Activated naive CD4-positive, alpha-beta T cell treated with anti-CD3 and anti-CD28 coated beads, Interleukin-2, amount 10 ng/mL, durations not matched to agents 5 hours and 36 hours (primary cell): ENCODE data around the gene PLEKHG4. TPM values are rescaled to one million over a fixed set of nuclear protein-coding genes. Genes with fewer than 3 reads are reported as not detected.

Source experiments
- total RNA-seq, 2 experiments: library from RNA; stranded (reverse); gene quantifications; one replicate each; pipeline ENCODE4 v1.2.3, GENCODE V29; 2021

PLEKHG4 gene
- 10 to 100 TPM; 20.2 to 20.6 TPM for total RNA-seq

GRCh38 chr16:67279296-67280089, at the start of gene PLEKHG4:
PLEKHG4 (plus strand) TSS chr16:67279532; CDS start chr16:67280045, 513 bp downstream.

GRCh38 chr16:67247192-67248072, 31.9 kb upstream of the PLEKHG4 start, which contains the start of gene FHOD1:
FHOD1 (minus strand) TSS chr16:67247481; CDS start chr16:67247410, 71 bp downstream.

GRCh38 chr16:67248401-67249177, 30.7 kb upstream of the PLEKHG4 start, which contains the start of gene SLC9A5:
SLC9A5 (plus strand) TSS chr16:67248979; CDS start chr16:67249015, 36 bp downstream.

GRCh38 chr16:67326472-67327309, 47.4 kb downstream of the PLEKHG4 start, which contains the start of the genes KCTD19 and LRRC36:
KCTD19 (minus strand) TSS chr16:67326741; CDS start chr16:67326707, 34 bp downstream.
LRRC36 (plus strand) TSS chr16:67326815; CDS start chr16:67326863, 48 bp downstream.

Other genes starting within 250 kb of the PLEKHG4 start
- gene PHAF1, start 169.6 kb upstream of the PLEKHG4 start, total RNA-seq: 10 to 100 TPM; 15.9 to 17.3 TPM
- 10 to 100 TPM; 12.6 to 13.6 TPM for gene B3GNT9, start 128.5 kb upstream of the PLEKHG4 start, total RNA-seq
- gene TRADD, start 119.6 kb upstream of the PLEKHG4 start, total RNA-seq: 10 to 100 TPM; 87.4 to 89.2 TPM
- 10 to 100 TPM; 79.6 to 83.9 TPM for gene FBXL8, start 119.6 kb upstream of the PLEKHG4 start, total RNA-seq
- 100 to 1,000 TPM; 195 to 227 TPM for gene HSF4, start 114.8 kb upstream of the PLEKHG4 start, total RNA-seq
- 10 to 100 TPM; 55.3 to 58.6 TPM for gene NOL3, start 109.0 kb upstream of the PLEKHG4 start, total RNA-seq
- gene MATCAP1, start 95.6 kb upstream of the PLEKHG4 start, total RNA-seq: 10 to 100 TPM; 67.6 to 74.4 TPM
- not detected for gene EXOC3L1, start 89.4 kb upstream of the PLEKHG4 start, total RNA-seq
- 10 to 100 TPM; 93.6 to 99.7 TPM for gene E2F4, start 87.4 kb upstream of the PLEKHG4 start, total RNA-seq
- 1 to 10 TPM; 6.2 to 6.5 TPM for gene ELMO3, start 80.4 kb upstream of the PLEKHG4 start, total RNA-seq
- 10 to 100 TPM; 32.1 to 33.8 TPM for gene TMEM208, start 52.4 kb upstream of the PLEKHG4 start, total RNA-seq
- 10 to 100 TPM; 71.7 to 74.2 TPM for gene FHOD1, start 32.1 kb upstream of the PLEKHG4 start, total RNA-seq
- gene SLC9A5, start 30.6 kb upstream of the PLEKHG4 start, total RNA-seq: 1 to 10 TPM; 1.8 to 2.3 TPM
- gene KCTD19, start 47.2 kb downstream of the PLEKHG4 start, total RNA-seq: under 1 TPM in 1 of 2 experiments, not detected in 1; 0.43 TPM
- not detected for gene LRRC36, start 47.3 kb downstream of the PLEKHG4 start, total RNA-seq
- gene TPPP3, start 114.0 kb downstream of the PLEKHG4 start, total RNA-seq: not detected
- not detected for gene ZDHHC1, start 136.9 kb downstream of the PLEKHG4 start, total RNA-seq
- gene HSD11B2, start 151.6 kb downstream of the PLEKHG4 start, total RNA-seq: not detected
- gene ATP6V0D1, start 201.6 kb downstream of the PLEKHG4 start, total RNA-seq: 10 to 100 TPM; 52.9 to 56.5 TPM
- not detected for gene AGRP, start 204.0 kb downstream of the PLEKHG4 start, total RNA-seq
- gene RIPOR1, start 249.3 kb downstream of the PLEKHG4 start, total RNA-seq: 10 to 100 TPM; 21.9 to 30.4 TPM